NCI-H146 (cell line): ENCODE results near the gene NABP1.

Experiments
- DNase-seq: peaks from one replicate; lab custom pipeline; 2025; lab: John Stamatoyannopoulos, UW

The NABP1 gene

DNA sequence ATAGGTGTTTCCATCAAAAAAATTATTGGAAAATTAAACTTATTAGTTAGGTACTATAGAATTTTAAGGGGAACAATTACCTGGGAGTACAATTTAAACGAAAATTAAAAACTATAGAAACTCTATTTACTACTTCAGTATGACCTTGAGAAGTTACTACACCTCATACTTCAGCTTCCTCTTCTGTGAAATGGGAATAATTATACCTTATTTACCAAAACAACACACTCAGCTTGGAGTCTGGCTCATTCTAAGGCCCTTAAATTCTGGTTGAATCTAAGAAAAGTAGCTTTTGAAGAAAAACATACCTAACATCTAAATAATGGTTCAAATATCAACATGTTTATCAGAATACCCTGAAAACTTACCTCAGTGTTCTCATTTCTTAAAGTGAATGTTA is 2.7 kb downstream of the NABP1 start:
- no peak for DNase-seq

DNA sequence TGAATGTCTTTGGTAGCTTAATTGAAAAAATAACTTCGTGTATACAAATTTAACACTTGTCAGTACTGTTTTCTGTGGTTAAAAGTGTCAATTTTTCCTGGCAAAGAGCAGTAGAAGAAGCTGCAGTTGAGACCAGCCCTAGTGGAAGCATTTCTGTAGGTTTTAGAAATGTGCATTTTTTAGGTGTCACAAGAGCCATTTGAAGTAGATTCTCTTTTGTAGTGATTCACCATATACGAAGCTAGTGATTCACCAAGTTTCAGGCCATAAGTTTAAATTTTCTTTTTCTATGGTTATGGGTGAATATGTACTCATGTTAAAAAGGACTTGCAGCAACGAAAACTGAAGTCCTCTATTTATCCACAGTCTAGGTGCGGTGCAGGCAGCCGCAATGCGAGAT is 4.2 kb downstream of the NABP1 start:
- no peak for DNase-seq

DNA sequence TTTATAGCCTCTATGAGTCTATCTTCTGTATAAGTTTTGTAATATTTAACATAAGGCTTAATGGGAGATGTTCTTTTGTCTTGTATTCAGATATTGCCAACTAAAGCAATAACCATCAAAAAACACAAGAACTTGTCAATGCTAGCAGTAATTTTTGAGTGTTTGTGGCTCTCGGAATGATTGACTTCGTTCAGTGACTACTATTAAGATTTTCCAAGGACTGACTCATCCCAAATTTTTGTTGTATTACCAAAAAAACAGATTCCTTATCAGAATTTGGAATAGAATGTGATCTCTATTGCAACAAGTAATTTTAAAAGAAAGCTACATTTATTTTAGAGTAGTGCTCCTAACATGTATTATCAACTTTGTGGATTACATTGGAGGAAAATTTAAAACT is 8.1 kb downstream of the NABP1 start:
- DNase-seq: no peak

- DNase-seq: no peak
Measured at GRCh38 chr2:191686729-191687128, 8.8 kb downstream of the NABP1 start.

- no peak for DNase-seq
Measured at GRCh38 chr2:191687867-191688266, 9.9 kb downstream of the NABP1 start.

DNA sequence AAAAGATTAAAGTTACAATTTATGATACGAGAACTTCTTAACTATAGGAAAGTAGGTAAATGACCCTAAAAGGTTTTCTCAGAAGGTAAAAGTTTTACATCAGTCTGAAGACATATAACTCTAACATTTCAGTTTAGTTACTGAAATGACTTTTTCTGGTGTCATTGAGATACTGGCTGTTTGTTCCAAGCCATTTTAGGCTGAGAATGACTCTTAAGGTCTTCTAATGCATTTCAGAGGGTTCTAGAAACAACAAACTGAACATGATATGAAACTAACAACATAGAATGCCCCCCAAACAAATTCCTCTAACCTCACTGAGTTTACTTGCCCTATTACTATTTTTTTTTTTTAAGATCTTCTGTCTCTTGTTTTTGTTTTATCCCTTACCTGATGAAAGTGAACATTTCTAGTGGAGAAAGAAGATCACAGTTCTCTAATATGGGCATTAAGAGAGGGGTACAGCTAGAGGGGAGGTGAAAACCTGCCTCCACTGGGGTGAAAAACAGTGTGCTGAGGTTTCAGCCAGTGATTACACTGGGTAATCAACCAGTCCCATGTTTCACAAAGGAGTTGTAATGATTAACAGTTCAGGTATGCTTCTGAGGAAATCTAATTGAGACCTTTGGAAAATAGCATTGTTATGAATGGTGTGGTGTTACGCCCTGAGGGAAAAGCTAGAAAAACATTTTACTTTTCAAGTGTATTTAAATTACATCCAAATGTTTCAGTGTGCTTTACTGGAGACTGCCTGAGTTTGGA is 11.2 kb downstream of the NABP1 start:
- DNase-seq: peak; percentile 18

- no peak for DNase-seq
Measured at GRCh38 chr2:191690327-191690726, 12.4 kb downstream of the NABP1 start.

GRCh38 chr2:191691016-191691735 is 13.2 kb downstream of the NABP1 start:
- peak; percentile 33 for DNase-seq

DNA sequence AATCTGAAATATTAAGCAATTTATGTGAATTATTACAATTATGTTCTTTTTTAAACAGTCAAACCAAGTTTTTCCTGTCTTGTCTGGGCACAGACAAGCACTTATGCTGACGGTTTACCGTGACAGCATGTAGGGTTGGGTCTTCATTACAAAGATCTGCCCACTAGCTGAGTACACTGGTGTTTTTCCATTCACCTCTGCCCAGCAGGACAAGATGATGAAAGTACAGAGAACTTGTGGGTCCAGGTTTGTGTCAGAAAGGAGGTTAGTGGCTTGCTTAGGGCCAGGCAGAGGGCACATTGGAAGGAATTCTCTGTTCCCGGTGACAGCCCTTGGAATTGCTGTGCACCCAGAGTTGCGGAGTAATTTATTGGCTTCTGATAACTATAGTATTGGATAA is 14.0 kb downstream of the NABP1 start:
- DNase-seq: no peak

- DNase-seq: no peak
Measured at GRCh38 chr2:191692502-191693115, 14.7 kb downstream of the NABP1 start.

GRCh38 chr2:191693166-191693565 is 15.2 kb downstream of the NABP1 start:
- DNase-seq: no peak

DNA sequence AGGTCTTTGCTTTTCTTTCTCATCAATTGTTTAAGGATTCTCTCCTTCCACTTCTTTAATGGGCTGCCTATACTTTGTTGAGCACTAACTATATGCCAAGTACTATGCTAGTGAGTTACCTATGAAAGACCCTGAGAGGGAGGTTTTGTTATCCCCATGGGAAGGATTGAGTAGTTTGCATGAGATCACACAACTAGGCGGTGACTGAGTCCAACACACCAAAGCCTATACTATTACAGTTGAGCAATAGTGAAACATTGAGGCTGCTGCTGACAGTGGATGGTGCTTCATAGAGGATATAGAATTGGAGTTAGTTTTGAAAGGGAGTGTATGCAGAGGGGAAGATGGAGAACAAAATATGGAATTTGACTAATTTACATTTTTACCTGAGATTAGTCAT is 15.8 kb downstream of the NABP1 start:
- no peak for DNase-seq

DNA sequence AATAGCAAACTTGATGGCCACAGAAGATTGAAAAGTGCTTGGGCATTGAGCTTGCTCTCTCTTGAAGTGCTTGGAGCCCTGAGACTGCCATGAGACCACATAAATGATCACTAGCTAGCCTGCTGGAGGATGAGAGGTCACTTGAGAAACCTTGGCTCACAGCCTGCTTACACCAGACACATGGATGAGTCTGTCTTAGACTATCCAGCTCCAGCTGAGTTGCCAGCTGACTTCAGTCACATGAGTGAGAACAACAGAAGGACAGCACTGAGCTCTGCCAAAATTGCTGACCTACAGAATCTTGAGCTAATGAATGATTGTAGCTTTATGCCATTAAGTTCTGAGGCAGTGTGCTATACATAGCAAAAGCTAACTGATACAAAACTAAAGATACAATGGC is 18.1 kb downstream of the NABP1 start:
- DNase-seq: no peak

DNA sequence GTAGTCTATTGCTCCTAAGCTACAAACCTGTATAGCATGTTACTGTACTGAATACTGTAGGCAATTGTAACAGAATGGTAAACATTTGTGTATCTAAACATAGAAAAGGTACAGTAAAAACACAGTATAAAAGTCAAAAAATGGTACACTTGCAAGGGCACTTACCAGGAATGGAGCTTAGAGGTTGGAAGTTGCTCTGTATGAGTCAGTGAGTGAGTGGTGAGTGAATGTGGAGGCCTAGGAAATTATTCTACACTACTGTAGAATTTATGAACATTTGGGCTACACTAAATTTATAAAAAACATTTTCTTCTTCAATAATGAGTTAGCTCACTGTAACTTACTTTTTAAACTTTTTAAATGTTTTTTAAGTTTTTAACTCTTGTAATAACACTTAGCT is 19.0 kb downstream of the NABP1 start:
- DNase-seq: no peak

DNA sequence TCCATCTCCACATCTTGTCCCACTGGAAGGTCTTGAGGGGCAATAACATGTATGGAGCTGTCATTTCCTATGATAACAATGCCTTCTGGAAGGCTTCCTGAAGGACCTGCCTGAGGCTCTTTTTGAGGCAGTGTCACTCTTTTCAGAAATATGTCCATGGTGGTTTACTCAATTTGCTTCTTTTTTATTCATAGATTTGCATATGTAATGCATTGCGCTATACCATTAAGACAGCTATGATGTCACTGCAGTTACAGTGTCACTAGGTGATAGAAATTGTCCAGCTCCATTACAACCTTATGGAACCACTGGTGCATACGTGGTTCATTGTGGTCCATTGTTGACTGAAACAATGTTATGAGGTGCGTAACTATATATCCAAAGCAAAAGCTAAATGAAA is 19.9 kb downstream of the NABP1 start:
- DNase-seq: no peak

- no peak for DNase-seq
Measured at GRCh38 chr2:191699341-191699945, 21.5 kb downstream of the NABP1 start.

- DNase-seq: no peak
Measured at GRCh38 chr2:191701029-191701428, 23.1 kb downstream of the NABP1 start.

DNA sequence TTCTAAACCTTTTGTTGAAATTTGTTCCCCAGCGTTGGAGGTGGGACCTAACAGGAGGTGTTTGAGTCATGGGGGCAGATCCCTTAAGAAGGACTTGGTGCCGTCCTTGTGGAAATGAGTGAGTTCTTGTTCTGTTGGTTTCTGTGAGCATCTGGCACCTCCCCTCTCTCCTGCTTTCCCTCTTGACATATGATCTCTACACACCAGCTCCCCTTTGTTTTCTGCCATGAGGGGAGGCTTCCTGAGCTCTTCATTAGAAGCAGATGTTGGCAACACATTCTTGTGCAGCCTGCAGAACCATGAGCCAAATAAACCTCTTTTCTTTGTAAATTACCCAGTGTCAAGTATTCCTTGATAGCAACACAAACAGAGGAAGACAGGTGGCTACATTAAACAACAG is 23.8 kb downstream of the NABP1 start:
- peak; percentile 66 for DNase-seq

DNA sequence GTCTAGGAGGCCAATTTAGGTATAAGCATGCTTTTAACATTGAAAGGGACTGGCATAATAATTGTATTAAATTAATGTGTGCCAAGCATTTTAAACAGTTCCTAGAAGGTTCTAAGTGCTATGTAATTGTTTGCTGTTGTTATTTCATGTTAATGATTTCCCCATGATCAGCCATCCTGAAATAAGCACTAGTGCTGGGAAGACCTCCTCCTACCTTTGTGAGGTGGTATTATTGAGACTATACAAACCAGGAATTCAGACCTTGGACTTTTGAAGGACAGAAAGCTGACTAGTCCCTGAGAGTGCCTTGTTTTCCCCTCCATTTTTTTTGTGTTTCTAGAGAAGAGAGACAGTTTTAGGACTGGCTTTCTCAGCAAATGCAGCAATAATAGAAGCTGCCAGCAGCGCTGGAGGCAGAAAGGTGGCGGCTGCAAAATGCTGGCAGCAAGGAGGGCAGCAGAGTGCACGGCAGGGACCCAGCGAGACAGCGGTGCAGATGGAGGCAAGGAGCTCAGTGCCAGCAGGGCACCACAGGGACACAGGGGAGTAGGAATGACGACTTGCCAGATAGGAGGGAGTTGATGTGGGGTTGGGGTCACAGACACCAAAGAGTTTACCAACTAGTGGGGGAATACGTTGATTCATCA is 25.3 kb downstream of the NABP1 start:
- DNase-seq: no peak

DNA sequence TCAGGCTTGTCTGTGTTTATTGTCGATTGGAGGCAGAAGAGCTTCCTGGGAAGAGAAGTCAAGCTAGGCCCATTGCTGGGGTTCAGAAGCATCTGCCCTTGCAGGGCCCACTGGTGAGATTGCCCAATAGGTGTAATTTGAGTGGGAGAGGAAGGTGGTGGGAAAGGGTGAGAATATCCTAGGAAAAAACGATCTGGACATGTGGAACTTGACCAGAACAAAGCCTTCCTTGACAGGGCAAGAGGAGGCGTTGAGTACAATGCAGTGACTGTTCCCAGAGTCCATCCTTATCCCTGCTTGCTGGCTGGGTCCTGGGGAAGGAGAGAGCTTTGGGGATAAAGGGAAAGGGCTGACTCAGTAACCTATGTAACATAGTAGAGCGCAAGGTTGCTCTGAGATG is 27.1 kb downstream of the NABP1 start:
- DNase-seq: no peak

DNA sequence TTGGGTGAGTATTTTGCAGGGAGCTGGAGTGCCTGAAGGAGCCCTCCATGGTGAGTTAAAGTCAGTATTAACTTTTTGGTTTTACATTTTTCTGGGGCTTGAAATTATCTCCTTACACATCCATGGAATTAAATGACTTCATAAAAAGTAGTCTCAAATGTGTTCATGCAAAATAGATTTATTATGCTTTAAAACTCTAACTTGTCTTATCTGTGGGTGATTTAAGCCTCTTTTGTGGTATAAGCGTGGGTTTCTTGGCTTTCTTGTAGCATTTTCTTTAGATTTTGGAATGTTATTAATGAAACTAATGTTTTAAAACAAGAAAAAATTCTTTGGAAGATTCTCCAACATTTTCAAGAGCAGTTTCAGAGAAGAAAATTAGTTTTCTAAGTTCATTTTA is 27.8 kb downstream of the NABP1 start:
- no peak for DNase-seq

- DNase-seq: no peak
Measured at GRCh38 chr2:191706791-191707190, 28.9 kb downstream of the NABP1 start.
